Right lobe of liver (tissue), 6 donors: Measurements from ENCODE around the gene SOX15. TPM values are rescaled to one million over a fixed set of nuclear protein-coding genes. Genes with fewer than 3 reads are reported as not detected.
"Not testable (repeated sequence)": the region's sequence is repeated elsewhere in the genome, so short reads cannot be mapped to it uniquely, and the experiment has no call there.

Source experiments
- ATAC-seq, 4 donors: fragments of 200-7000 bp; cut with Tn5 transposase; one replicate each; pipeline ENCODE4 v1.9.1; 2020; ENCODE audit warnings: mild to moderate bottlenecking in 4 of 4, moderate library complexity in 4 of 4
- DNase-seq, 3 donors: peaks; one replicate each; pipeline ENCODE4 v3.0.0-alpha.2; 2020
- H3K27ac ChIP-seq, 3 donors: fragments of 200-600 bp; one replicate each; pipeline ENCODE4 v1.8.0; 2022
- H3K27me3 ChIP-seq, 2 donors: fragments of 200-600 bp; one replicate each; pipeline ENCODE4 v1.8.0; 2022
- H3K36me3 ChIP-seq, 4 donors: fragments of 200-600 bp; sonication (generic) in 1 of 4; one replicate each; pipeline versions ENCODE4 v1.5.1 to v1.8.0; 2017 to 2022; ENCODE audit warnings: control low read depth in 1 of 4
- H3K4me1 ChIP-seq, 4 donors: fragments of 200-600 bp; sonication (generic) in 1 of 4; one replicate each; pipeline versions ENCODE4 v1.5.1 to v1.8.0; 2017 to 2022; ENCODE audit warnings: control low read depth in 1 of 4
- H3K4me3 ChIP-seq, 3 donors: fragments of 200-600 bp; one replicate each; pipeline ENCODE4 v1.8.0; 2022
- H3K9me3 ChIP-seq, 4 donors: fragments of 200-600 bp; sonication (generic) in 1 of 4; one replicate each; pipeline versions ENCODE4 v1.5.1 to v1.8.0; 2017 to 2022; ENCODE audit warnings: control low read depth in 1 of 4
- POLR2A ChIP-seq: fragments of 450-650 bp; IDR thresholded peaks from one replicate; pipeline ENCODE4 v1.6.1; 2017; ENCODE audit warnings: antibody characterized with exemption, mild to moderate bottlenecking
- WGBS: methylation state at CpG from one replicate; pipeline ENCODE4 v1.1.6; 2018; ENCODE audit warnings: low coverage, low lambda C conversion rate; ENCODE audit not compliant: insufficient coverage; ENCODE audit errors: missing lambda C conversion rate; 5-methylcytosine and 5-hydroxymethylcytosine counted together
- intact Hi-C, 2 donors: fragments of 100-400 bp; cut with DNase I; formaldehyde crosslinking; loops; one replicate each; pipeline versions ENCODE4 v1.11.2 to v1.14.1; 2022
- total RNA-seq, 6 experiments: library from RNA; depleted of rRNA in 2 of 6; stranded (reverse); fragments of >200 nt in 2 of 6; fragmentation: NEBNext Ultra II Directional in 3 of 6; extraction: Animal tissue kit (Norgen Biotek cat#: 25700) in 3 of 6; gene quantifications; one replicate each; pipeline versions ENCODE4 v1.1.0 to v1.2.4, GENCODE V29; 2016 to 2023
- TF ChIP-seq, protein P1 (sequence below), 4 donors: fragments of 200-600 bp in 3 of 4; fragments of 450-650 bp in 1 of 4; IDR thresholded peaks; one replicate each; pipeline versions ENCODE4 v1.5.1 to v1.8.0; 2016 to 2022; ENCODE audit warnings: antibody characterized with exemption in 4 of 4, mild to moderate bottlenecking in 2 of 4
- donor health status: DM: no; HTN: yes; CAD: no.
- donor health status: DM: no; HTN: no; CAD: no.
- donor health status: DM: no; HTN: no; CAD: no.
- donor health status: DM: no; HTN: yes; CAD: no.
- donor health status: DM: no; HTN: yes; CAD: no.

Gene SOX15
- total RNA-seq, 6 experiments from 2014 or later, result not detected

DNA sequence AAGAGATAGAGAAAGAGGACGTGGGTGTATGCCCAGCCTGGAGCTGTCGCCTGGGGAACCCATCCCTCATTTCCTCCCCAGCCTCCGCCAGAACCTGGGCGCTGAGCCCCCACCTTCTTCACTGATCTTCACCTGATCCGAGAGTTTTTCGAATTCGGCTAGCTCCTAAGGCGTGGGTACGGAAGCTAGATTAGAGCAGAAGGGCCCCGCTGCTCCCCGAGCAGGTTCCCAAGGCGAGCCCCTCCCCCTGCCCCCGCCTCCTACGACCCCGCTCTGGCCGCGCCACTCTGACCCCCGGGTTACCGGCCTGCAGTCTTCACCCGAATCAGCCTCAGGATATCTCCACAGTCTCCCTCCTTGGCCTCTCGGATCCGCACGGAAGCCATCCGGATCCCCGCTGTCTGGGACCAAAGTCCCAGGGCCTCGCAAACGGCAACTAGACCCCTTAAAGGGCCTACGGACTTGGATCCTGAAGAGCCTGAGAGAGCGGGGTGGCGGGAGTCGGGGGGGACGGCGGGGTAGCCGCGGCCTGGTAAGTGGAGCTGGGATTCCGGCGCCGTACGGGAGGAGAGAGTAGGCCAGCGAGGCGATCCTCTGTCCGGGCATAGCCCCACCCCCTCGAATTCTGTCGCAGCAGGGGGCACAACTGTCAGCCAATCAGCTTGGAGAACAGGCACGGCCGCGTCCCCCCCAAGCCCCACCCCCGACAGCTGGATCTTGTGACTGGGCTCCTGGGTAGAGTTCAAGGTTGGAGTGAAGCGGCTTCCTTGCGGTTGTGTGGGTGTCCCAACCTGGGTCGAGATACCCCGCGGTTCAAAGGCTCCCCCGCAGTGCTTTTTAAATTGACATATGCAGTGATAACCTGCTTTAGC, 37.6 kb upstream of the SOX15 start, which contains the start of gene SAT2:
Gene SAT2 (minus strand): TSS at position 572 of the 872 bp plus-strand sequence. CDS start 186 bp downstream, at position 386.
- intact Hi-C loops, result no loop called here
- 0% methylated on average over 23 of the region's 54 CpGs for WGBS
- Histone ChIP-seq H3K4me1 (peaks cover 0 to 70% (median 29%) of the 10 kb centered on the region in 4 donors), H3K27ac (peak within 1 kb of the TSS; percentile 91 to 98 (median 93)), H3K27me3 (no peaks in the 10 kb centered on the region), H3K9me3 (no peaks in the 10 kb centered on the region), H3K4me3 (peak within 1 kb of the TSS; percentile 59 to 88 (median 87)), H3K36me3 (no peaks in the 10 kb centered on the region)
- TF ChIP-seq POLR2A, result peak; percentile 89
- TF ChIP-seq, protein P1, sequence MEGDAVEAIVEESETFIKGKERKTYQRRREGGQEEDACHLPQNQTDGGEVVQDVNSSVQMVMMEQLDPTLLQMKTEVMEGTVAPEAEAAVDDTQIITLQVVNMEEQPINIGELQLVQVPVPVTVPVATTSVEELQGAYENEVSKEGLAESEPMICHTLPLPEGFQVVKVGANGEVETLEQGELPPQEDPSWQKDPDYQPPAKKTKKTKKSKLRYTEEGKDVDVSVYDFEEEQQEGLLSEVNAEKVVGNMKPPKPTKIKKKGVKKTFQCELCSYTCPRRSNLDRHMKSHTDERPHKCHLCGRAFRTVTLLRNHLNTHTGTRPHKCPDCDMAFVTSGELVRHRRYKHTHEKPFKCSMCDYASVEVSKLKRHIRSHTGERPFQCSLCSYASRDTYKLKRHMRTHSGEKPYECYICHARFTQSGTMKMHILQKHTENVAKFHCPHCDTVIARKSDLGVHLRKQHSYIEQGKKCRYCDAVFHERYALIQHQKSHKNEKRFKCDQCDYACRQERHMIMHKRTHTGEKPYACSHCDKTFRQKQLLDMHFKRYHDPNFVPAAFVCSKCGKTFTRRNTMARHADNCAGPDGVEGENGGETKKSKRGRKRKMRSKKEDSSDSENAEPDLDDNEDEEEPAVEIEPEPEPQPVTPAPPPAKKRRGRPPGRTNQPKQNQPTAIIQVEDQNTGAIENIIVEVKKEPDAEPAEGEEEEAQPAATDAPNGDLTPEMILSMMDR (IDR thresholded peaks at IDR 0.05), result no peak
- peak; percentile 83 to 91 (median 86) for ATAC-seq
- peak; percentile 96 to 98 (median 96) for DNase-seq

DNA sequence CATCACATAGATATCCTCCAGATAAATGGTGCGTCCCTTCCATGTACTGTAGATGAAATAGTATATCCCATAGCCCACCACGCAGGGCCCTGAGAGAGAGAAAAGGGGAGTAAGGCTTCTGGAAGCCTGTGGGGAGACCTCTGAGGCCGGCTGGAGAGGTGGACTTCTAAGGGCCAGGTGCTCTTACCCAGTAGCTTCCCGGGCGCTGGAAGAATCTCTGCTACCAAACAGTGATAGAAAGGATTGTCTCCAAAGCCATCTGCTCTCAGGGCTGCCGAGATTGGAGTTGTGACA, 37.0 kb upstream of the SOX15 start:
- no peaks in the 10 kb centered on the region for H3K9me3 ChIP-seq
- 7% methylated on average over 6 of the region's 6 CpGs for WGBS
- DNase-seq (no peak), ATAC-seq (peak in 1 of 4 donors; percentile 1)
- peak overlapping the region; percentile 91 to 98 (median 93) for H3K27ac ChIP-seq
- peaks cover 0 to 64% (median 26%) of the 10 kb centered on the region in 4 donors for H3K4me1 ChIP-seq
- H3K4me3 ChIP-seq, result peak overlapping the region; percentile 59 to 88 (median 87)
- no peaks in the 10 kb centered on the region for H3K27me3 ChIP-seq
- TF ChIP-seq POLR2A, result no peak
- TF ChIP-seq, protein P1 (IDR thresholded peaks at IDR 0.05), result no peak
- H3K36me3 ChIP-seq, result no peaks in the 10 kb centered on the region
- intact Hi-C loops, result no loop called here

DNA sequence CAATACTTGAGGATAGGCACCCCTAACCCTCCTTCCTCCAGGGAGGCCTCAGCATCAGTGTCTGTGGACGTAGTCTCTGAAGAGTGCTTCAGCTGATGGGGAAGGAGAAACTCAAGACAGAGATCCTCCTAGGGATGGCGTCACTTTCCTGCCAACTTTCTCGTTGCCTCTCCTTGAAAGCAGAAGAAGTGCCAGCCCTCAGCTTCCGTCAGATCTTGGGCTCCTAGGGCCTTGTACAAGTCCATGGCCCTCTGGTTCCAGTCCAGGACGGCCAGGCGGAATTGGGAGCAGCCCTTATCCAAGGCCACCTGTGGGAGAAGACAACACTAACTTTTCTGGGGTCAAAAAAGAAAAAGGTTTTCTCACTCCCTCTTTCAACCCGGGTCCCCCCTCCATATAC, 36.4 kb upstream of the SOX15 start:
- peak in 2 of 4 donors; percentile 4 to 8 for ATAC-seq
- Histone ChIP-seq H3K9me3 (no peaks in the 10 kb centered on the region), H3K27me3 (no peaks in the 10 kb centered on the region), H3K27ac (peak overlapping the region; percentile 91 to 98 (median 93)), H3K4me1 (peaks cover 0 to 58% (median 23%) of the 10 kb centered on the region in 4 donors), H3K4me3 (peak overlapping the region; percentile 59 to 88 (median 87)), H3K36me3 (no peaks in the 10 kb centered on the region)
- TF ChIP-seq, protein P1 (IDR thresholded peaks at IDR 0.05), result no peak
- no peak for TF ChIP-seq POLR2A
- intact Hi-C loops, result no loop called here
- WGBS, result 29% methylated on average over 6 of the region's 7 CpGs
- peak in 2 of 3 donors; percentile 42 to 67 for DNase-seq

DNA sequence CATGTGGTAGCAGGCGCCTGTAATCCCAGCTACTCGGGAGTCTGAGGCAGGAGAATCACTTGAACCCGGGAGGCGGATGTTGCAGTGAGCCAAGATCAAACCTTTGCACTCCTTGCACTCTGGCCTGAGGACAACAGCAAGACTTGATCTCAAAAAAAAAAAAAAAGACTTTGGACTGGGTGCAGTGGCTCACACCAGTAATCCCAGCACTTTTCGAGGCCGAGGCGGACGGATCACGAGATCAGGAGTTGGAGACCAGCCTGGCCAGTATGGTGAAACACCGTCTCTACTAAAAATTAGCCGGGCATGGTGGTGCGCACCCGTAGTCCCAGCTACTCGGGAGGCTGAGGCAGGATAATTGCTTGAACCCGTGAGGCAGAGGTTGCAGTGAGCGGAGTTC, 35.9 kb upstream of the SOX15 start:
- ATAC-seq (peak in 2 of 4 donors; percentile 13 to 18), DNase-seq (peak in 2 of 3 donors; percentile 60 to 70)
- H3K4me3 ChIP-seq, result peak overlapping the region in 2 of 3 donors; percentile 87 to 88
- H3K27ac ChIP-seq, result peak overlapping the region in 2 of 3 donors; percentile 20 to 91
- 23% methylated on average over 11 of the region's 16 CpGs for WGBS
- H3K36me3 ChIP-seq, H3K27me3 ChIP-seq, H3K9me3 ChIP-seq, intact Hi-C loops: not testable (repeated sequence)
- peaks cover 0 to 52% (median 21%) of the 10 kb centered on the region in 4 donors for H3K4me1 ChIP-seq

DNA sequence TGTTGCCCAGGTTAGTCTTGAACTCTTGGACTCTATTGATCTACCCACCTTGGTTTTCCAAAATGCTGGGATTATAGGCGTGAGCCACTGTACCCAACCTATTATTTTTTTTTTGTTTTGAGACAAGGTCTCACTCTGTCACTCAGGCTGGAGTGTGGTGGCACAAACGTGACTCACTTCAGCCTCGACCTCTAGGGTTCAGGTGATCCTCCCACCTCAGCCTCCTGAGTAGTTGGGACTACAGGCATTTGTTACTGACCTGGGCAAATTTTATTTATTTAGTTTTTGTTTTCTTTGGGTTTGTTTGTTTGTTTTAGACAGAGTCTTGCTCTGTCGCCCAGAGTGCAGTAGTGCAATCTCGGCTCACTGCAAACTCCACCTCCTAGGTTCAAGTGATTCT, 33.8 kb upstream of the SOX15 start:
- Histone ChIP-seq H3K27ac (peak overlapping the region in 2 of 3 donors; percentile 49 to 62), H3K4me1 (peaks cover 0 to 39% (median 15%) of the 10 kb centered on the region in 4 donors), H3K9me3 (no peaks in the 10 kb centered on the region), H3K4me3 (no peak overlapping the region), H3K27me3 (no peaks in the 10 kb centered on the region), H3K36me3 (no peaks in the 10 kb centered on the region)
- intact Hi-C loops, result no loop called here
- TF ChIP-seq, protein P1 (IDR thresholded peaks at IDR 0.05), result no peak
- no peak for TF ChIP-seq POLR2A
- ATAC-seq (peak in 3 of 4 donors; percentile 3 to 7 (median 3)), DNase-seq (peak in 1 of 3 donors; percentile 49)
- 22% methylated on average over 5 of the region's 5 CpGs for WGBS
